GM12878 (cell line): ENCODE results near the gene CLCN7. TPM values are rescaled to one million over a fixed set of nuclear protein-coding genes. Genes with fewer than 3 reads are reported as not detected.

Experiments
- ATAC-seq: fragments of 200-7000 bp; cut with Tn5 transposase; 3 replicates; pipeline ENCODE4 v1.9.1; 2020; ENCODE audit warnings: mild to moderate bottlenecking, moderate library complexity
- BruUV-seq: library from RNA; stranded (reverse); fragments of 400-500 nt; replicated peaks from 2 replicates; lab custom pipeline; 2021; lab: Mats Ljungman, UMichigan
- CTCF ChIA-PET: fragments of 300-600 bp; sonication (Branson Sonifier 250); formaldehyde crosslinking; extraction: SDS; loops from one replicate; lab custom pipeline; 2021; ENCODE audit warnings: inconsistent platforms; lab: Yijun Ruan, JAX
- POLR2A ChIA-PET: fragments of 350-600 bp; formaldehyde crosslinking; extraction: SDS; loops from one replicate; lab custom pipeline; 2021; ENCODE audit warnings: inconsistent platforms; lab: Charles Lee
- RAD21 ChIA-PET: fragments of 300-600 bp; sonication (Branson Sonifier 250); formaldehyde crosslinking; loops from one replicate; lab custom pipeline; 2023; ENCODE audit warnings: antibody characterized with exemption; ENCODE audit not compliant: unreplicated experiment; lab: Charles Lee
- SMC1A ChIA-PET: fragments of 300-600 bp; sonication (Branson Sonifier 250); formaldehyde crosslinking; loops from one replicate; lab custom pipeline; 2023; ENCODE audit not compliant: unreplicated experiment, uncharacterized antibody; lab: Charles Lee
- DNase-seq: peaks from one replicate; pipeline ENCODE4 v3.0.0-alpha.2; 2011; ENCODE audit warnings: low read depth, low spot score
- FAIRE-seq: peaks from 3 replicates; lab custom pipeline; 2011; peaks lifted over from hg19 to GRCh38; lab: Jason Lieb, UNC
- H2AFZ ChIP-seq: 2 replicates; pipeline ENCODE4 v1.6.0; 2011; ENCODE audit warnings: low read depth, low read length, control low read depth; ENCODE audit not compliant: control insufficient read depth
- H3K27ac ChIP-seq: 2 replicates; pipeline ENCODE4 v1.5.1; 2011; ENCODE audit warnings: control low read depth; ENCODE audit not compliant: control insufficient read depth, insufficient read depth
- H3K27me3 ChIP-seq, 2 experiments: replicated peaks in 1 of 2; 2 replicates each; pipeline versions ENCODE4 v1.6.0 to v1.6.1; 2011; ENCODE audit warnings: low read length in 1 of 2; ENCODE audit not compliant: control insufficient read depth in 2 of 2, insufficient read depth in 2 of 2
- H3K36me3 ChIP-seq, 2 experiments: 2 replicates each; pipeline ENCODE4 v1.5.1; 2011; ENCODE audit warnings: low read length in 1 of 2; ENCODE audit not compliant: control insufficient read depth in 2 of 2, insufficient read depth in 2 of 2
- H3K4me1 ChIP-seq: 2 replicates; pipeline ENCODE4 v1.6.1; 2011; ENCODE audit warnings: mild to moderate bottlenecking, low read length, moderate library complexity, mixed read lengths; ENCODE audit not compliant: control insufficient read depth, insufficient read depth
- H3K4me2 ChIP-seq: 2 replicates; pipeline ENCODE4 v1.6.0; 2011; ENCODE audit warnings: control low read depth; ENCODE audit not compliant: control insufficient read depth, insufficient read depth
- H3K4me3 ChIP-seq: fragments of 200-600 bp; sonication (generic); 2 replicates; pipeline ENCODE4 v1.5.1; 2016
- H3K79me2 ChIP-seq: 2 replicates; pipeline ENCODE4 v1.6.0; 2011; ENCODE audit warnings: low read length; ENCODE audit not compliant: control insufficient read depth, insufficient read depth
- H3K9ac ChIP-seq: 2 replicates; pipeline ENCODE4 v1.8.0; 2011; ENCODE audit warnings: low read length, control low read depth, mixed read lengths; ENCODE audit not compliant: control insufficient read depth, insufficient read depth
- H3K9me3 ChIP-seq: replicated peaks from 3 replicates; pipeline ENCODE4 v1.5.1; 2011; ENCODE audit warnings: mild to moderate bottlenecking, low read length; ENCODE audit not compliant: control insufficient read depth, insufficient read depth
- H4K20me1 ChIP-seq: 2 replicates; pipeline ENCODE4 v1.6.0; 2011; ENCODE audit not compliant: control insufficient read depth, insufficient read depth
- BACH1 ChIP-seq: fragments of 450-650 bp; IDR thresholded peaks from 2 replicates; pipeline ENCODE4 v1.6.1; 2017; ENCODE audit warnings: mild to moderate bottlenecking, borderline replicate concordance
- CBX3 ChIP-seq: fragments of 200-600 bp; sonication (generic); IDR thresholded peaks from 2 replicates; pipeline ENCODE4 v1.6.1; 2016; ENCODE audit warnings: low read depth, borderline replicate concordance
- CHD1 ChIP-seq: IDR thresholded peaks from 2 replicates; pipeline ENCODE4 v1.6.1; 2012; ENCODE audit warnings: low read depth, low read length, improper control_type of control experiment
- CTCF ChIP-seq, 3 experiments: IDR thresholded peaks in 2 of 3; conservative IDR thresholded peaks in 1 of 3; 2 replicates each; pipeline ENCODE4 v1.5.1; 2011; ENCODE audit warnings: low read depth in 3 of 3, low read length in 3 of 3, mild to moderate bottlenecking in 3 of 3, control low read depth in 2 of 3, moderate library complexity in 2 of 3, inconsistent platforms in 1 of 3, mixed read lengths in 1 of 3; ENCODE audit not compliant: control insufficient read depth in 2 of 3, insufficient read depth in 1 of 3; ENCODE audit errors: extremely low read depth in 1 of 3
- ESRRA ChIP-seq: IDR thresholded peaks from 2 replicates; pipeline ENCODE4 v1.6.1; 2012; ENCODE audit warnings: mild to moderate bottlenecking, low read length, improper control_type of control experiment
- HCFC1 ChIP-seq: fragments of 150-350 bp; IDR thresholded peaks from 2 replicates; pipeline ENCODE4 v1.6.1; 2014; ENCODE audit warnings: low read length
- HDGF ChIP-seq: fragments of 450-650 bp; IDR thresholded peaks from 2 replicates; pipeline ENCODE4 v1.6.1; 2016; ENCODE audit warnings: antibody characterized with exemption
- IRF5 ChIP-seq: fragments of 450-650 bp; IDR thresholded peaks from 2 replicates; pipeline ENCODE4 v1.6.1; 2017; ENCODE audit warnings: borderline replicate concordance
- MAX ChIP-seq: IDR thresholded peaks from 2 replicates; pipeline ENCODE4 v1.6.1; 2012; ENCODE audit warnings: low read depth, low read length, improper control_type of control experiment
- MTA3 ChIP-seq: IDR thresholded peaks from 2 replicates; pipeline ENCODE4 v1.6.1; 2012; ENCODE audit warnings: low read length, inconsistent platforms, borderline replicate concordance
- NR2C2 ChIP-seq: IDR thresholded peaks from 2 replicates; pipeline ENCODE4 v1.6.1; 2011; ENCODE audit warnings: borderline replicate concordance, low read depth; ENCODE audit not compliant: control insufficient read depth, insufficient read length
- SIN3A ChIP-seq: IDR thresholded peaks from 2 replicates; pipeline ENCODE4 v1.6.1; 2012; ENCODE audit warnings: low read depth, low read length, improper control_type of control experiment
- YY1 ChIP-seq: IDR thresholded peaks from 2 replicates; pipeline ENCODE4 v1.6.1; 2011; ENCODE audit warnings: low read depth, mild to moderate bottlenecking, low read length
- WGBS: methylation state at CpG from one replicate; pipeline ENCODE4 v1.1.6; 2016; ENCODE audit warnings: low lambda C conversion rate; ENCODE audit not compliant: insufficient replicate concordance, insufficient coverage; ENCODE audit errors: missing lambda C conversion rate; 5-methylcytosine and 5-hydroxymethylcytosine counted together
- in situ Hi-C: fragments of 300-500 bp; cut with MboI; formaldehyde crosslinking; loops from 9 replicates; pipeline ENCODE4 v1.14.3; 2018; ENCODE audit warnings: mixed read lengths
- intact Hi-C: fragments of 100-400 bp; cut with micrococcal nuclease; formaldehyde crosslinking; loops from one replicate; pipeline ENCODE4 v1.14.2; 2022; ENCODE audit not compliant: unreplicated experiment
- polyA plus RNA-seq, 11 experiments: library from polyadenylated mRNA; depleted of rRNA in 4 of 11; unstranded in 6 of 11; stranded (reverse) in 5 of 11; fragments of >200 nt; fragmentation: Nextera tagmentation in 4 of 11; fragmentation: Illumina TruSeq in 1 of 11; extraction: Ambion mirVana in 4 of 11; extraction: Trizol in 1 of 11; gene quantifications; 1 replicate in 1 of 11; 2 replicates in 10 of 11; pipeline versions ENCODE4 v1.2.1 to v1.2.3, GENCODE V29; 2011 to 2016; ENCODE audit warnings: inconsistent platforms in 2 of 11, missing spikeins in 2 of 11, low read depth in 1 of 11
- total RNA-seq, 4 experiments: library from RNA; depleted of rRNA in 3 of 4; stranded (reverse); fragments of >200 nt in 3 of 4; fragmentation: Illumina TruSeq in 1 of 4; extraction: Trizol in 1 of 4; gene quantifications; 2 replicates each; pipeline versions ENCODE4 v1.2.1 to v1.2.3, GENCODE V29; 2013 to 2021

Gene CLCN7
- total and polyA plus RNA-seq, 10 of the 15 experiments (the other 5 are each of a cell fraction or from before 2014, with no cell fraction given): 0.04 to 62.5 (median 19.9) TPM

GRCh38 chr16:1491327-1491726 is 16.5 kb upstream of the CLCN7 start:
- 94% methylated on average over 12 of the region's 12 CpGs for WGBS
- no peak for FAIRE-seq
- no peak for DNase-seq
- CTCF ChIA-PET: interaction anchor here (1.0 kb wide), 1 partner anchor 232 kb away, joined by 3 read pairs; no protein-coding TSS in a partner anchor
- POLR2A ChIA-PET: no interaction called here
- intact Hi-C loops (no loop called here), in situ Hi-C loops (no loop called here)
- no peaks in the 10 kb centered on the region for H3K9me3 ChIP-seq
- H4K20me1 ChIP-seq: no peaks in the 10 kb centered on the region
- H3K4me3 ChIP-seq: no peak overlapping the region
- TF ChIP-seq CBX3: no peak
- no peak for TF ChIP-seq IRF5
- no peak for TF ChIP-seq NR2C2
- no peak for TF ChIP-seq SIN3A
- TF ChIP-seq MTA3: no peak
- no peak for TF ChIP-seq ESRRA
- no peak for TF ChIP-seq HDGF
- TF ChIP-seq MAX: no peak
- TF ChIP-seq CHD1: no peak
- no peak for TF ChIP-seq YY1
- TF ChIP-seq CTCF (IDR thresholded peaks at IDR 0.05 in 2 of 3, conservative IDR thresholded peaks at IDR 0.05 in 1 of 3; ENCODE audit: control insufficient read depth in 2 of 3, extremely low read depth in 1 of 3, insufficient read depth in 1 of 3, low read depth in 3 of 3, low read length in 3 of 3): no peak
- TF ChIP-seq HCFC1: no peak
- no peak for TF ChIP-seq BACH1
- no peak overlapping the region for H3K4me2 ChIP-seq
- SMC1A ChIA-PET: interaction anchor here (1.5 kb wide), 1 partner anchor 10 kb away, joined by 4 read pairs; no protein-coding TSS in a partner anchor
- no peak overlapping the region for H2AFZ ChIP-seq
- RAD21 ChIA-PET: no interaction called here
- peaks cover 17% of the 10 kb centered on the region for H3K79me2 ChIP-seq
- peaks cover 0 to 3% of the 10 kb centered on the region in 2 experiments; a peak in 3 of 4 replicates for H3K36me3 ChIP-seq
- no peak overlapping the region for H3K9ac ChIP-seq
- no peak for ATAC-seq
- H3K4me1 ChIP-seq: peaks cover 6% of the 10 kb centered on the region
- no peaks in the 10 kb centered on the region for H3K27me3 ChIP-seq
- H3K27ac ChIP-seq: no peak overlapping the region
- BruUV-seq: no TSS peak
